Glomerular visceral epithelial cell (primary cell): Measurements from ENCODE around the gene GOLT1A.

Source experiments
- DNase-seq: peaks from one replicate; pipeline ENCODE4 v3.0.0-alpha.2; 2016; ENCODE audit errors: extremely low spot score

GOLT1A gene

GRCh38 chr1:204219971-204220616 is 6.3 kb upstream of the GOLT1A start:
- DNase-seq: no peak

- DNase-seq: no peak
Measured at GRCh38 chr1:204218552-204218951, 4.8 kb upstream of the GOLT1A start.

DNA sequence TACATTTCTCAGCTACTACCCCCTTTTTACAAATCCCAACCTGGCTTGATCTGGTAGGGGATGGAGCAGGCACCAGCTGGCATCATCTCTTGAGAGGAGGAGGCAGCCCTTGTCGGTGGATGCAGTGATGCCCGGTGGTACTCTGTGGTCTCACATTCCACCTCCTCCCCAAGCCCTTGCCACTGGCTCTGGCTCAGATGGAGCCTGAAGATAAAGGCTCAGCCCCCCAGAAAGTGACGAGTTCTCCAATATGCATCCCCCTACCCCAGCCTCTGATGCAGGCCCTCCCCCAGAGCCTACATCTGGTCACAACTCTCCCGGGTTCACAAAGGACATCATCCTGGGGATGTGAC is 3.8 kb upstream of the GOLT1A start:
- DNase-seq: no peak

- no peak for DNase-seq
Measured at GRCh38 chr1:204216880-204217647, 3.3 kb upstream of the GOLT1A start.

- DNase-seq: no peak
Measured at GRCh38 chr1:204216236-204216635, 2.4 kb upstream of the GOLT1A start.

DNA sequence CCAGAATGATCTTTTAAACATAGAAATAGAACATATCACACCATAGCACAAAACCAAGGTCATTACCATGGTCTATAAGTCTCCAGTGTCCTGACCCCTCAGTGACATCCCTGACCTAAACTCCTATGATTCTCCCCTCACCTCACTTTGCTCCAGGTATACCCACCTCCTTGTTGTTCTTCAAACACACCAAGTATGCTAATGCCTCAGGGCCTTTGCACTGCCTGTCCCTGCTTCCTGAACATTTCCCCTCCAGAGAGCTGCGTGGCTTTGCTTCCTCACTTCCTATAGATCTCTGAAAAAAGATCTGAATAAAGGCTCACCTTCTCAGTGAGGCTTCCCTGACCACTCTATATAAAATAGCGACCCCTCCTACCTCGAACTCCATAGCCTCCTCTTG is 1.1 kb downstream of the GOLT1A start:
- no peak for DNase-seq

DNA sequence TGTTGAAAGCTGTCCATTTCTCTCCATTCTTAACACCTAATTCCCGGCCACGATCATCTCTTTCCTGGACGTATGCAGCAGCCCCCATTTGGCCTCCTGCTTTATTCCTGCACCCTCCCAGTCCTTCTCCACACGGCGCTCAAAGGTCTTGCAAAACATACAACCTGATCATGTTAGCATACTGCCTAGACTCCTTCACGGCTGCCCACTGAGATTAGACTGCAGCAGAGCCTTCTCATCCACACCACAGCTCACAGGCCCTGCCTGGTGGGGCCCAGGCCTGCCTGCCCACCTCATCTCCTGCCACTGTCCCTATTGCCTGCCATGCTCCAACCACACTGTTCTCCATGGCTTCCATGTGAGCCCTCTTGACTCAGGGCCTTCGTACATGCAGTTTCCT is 2.7 kb downstream of the GOLT1A start:
- DNase-seq: no peak

DNA sequence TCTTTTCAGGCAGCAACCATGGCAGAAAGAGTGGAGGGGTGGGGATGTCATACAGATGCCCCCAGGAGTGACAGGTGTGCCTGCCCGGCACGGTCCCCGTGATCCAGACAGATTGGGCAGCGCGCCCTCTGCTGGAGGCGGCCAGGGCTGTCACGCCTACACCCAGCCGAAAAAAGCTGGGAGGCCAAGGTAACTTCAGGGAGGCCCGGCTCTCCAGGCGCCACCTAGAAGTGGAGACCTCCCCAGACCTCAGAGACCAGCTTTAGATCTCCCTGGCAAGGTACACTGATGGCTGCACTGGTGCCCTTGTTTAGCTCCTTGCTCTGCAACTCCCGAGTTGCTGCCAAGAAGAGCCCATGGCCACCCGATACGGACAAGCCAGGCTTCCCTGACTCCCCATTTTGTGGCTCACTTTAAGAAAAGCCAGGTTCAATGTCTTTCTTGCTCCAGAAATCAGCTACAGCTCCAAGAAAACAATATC is 6.6 kb downstream of the GOLT1A start:
- DNase-seq: peak; percentile 54

DNA sequence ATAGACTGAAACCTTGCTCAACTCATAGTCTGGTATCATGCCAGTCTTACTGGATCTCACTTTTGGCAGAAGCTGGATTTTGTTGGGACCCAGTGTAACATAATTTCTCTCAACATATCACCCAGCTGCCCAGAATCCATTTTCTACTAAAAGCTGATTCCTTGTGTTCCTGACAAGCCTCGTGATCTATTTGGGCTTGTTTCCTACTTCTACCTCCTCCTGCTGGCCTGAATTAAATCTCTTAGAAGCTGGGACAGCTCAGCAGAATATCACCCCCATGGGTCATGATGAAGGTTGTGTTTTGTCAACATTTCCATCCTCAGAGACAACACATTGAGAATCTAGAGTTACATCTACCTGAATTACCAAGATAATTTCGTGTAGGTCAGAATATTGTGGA is 7.7 kb downstream of the GOLT1A start:
- DNase-seq: no peak

- no peak for DNase-seq
Measured at GRCh38 chr1:204205486-204205885, 8.3 kb downstream of the GOLT1A start.

- no peak for DNase-seq
Measured at GRCh38 chr1:204204944-204205343, 8.8 kb downstream of the GOLT1A start.

DNA sequence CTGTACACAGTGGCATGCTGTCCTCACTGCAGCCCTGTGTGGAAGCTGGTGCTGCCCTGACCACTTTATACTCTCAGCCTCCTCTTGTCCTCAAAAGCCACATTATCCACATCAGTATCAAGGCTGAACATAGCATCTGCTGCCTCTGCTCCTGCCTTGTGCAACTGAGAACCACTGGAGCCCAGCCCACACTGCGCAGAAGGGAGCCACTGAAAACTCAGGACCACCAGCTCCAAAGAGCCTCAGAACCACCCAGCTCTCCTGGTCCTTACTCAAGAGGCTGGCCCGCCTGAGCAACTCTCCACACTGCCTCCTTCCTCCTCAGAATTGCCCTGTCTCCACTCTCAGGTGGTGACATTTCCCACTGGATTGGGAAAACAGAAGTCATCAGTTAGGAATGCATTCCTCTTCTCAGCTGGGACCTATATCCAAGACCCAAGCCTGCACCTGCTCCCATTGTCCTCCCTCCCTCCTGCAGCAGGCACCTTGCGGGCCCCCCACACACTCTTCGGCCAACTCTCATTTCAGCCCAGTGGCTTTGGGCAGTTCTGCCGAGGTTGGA is 10.5 kb downstream of the GOLT1A start:
- DNase-seq: peak; percentile 49

DNA sequence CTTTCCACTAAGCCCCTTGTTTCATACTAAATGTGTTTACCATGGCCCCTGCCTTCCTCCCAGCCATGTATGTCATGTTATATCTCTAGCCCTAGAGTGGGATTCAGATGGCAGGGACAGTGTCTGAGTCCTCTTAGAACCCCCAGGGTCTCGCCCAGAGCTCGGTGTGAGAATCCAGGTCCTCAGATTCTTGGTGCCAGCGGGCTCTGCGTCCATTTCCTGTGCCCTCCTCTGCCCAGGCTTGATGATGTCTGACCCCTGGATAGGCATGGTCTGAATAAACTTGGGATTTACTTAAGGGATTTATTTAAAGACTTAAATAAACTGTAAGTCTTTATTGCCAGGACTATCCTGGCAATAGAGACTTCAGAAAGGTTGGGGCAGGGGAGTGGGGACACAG is 11.3 kb downstream of the GOLT1A start:
- no peak for DNase-seq

DNA sequence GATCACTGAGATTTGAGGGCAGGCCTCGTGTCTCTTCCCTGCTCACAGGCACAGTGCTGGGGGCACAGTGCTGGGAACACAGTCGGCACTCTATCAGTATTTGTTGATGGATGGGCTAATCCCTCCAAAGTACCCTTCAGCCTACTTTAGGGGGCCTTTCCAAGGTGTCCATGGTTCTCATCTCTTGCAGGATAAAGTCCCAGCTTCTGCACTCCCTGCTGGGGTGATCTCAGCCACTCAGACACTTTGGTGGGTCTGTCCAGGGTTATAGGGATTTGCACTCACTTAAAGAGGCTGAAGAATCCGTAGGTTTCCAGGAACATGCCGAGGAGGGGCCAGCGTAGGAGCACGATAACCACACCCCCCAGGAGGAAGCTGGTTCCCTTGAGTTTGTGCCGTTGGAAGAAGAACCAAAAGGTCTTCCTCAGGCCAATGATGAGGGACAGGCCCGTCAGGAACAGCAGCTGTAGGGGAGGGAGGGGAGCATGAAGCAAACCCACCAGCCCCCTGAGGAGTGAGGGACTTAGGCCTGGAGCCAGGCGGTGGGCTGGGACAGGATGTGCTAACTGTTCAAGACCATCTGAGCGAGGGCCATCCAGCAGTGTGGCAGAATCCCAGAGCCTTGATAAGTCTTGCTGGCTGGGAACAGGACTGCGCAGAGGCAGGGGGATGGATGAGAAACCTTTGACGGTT is 12.3 kb downstream of the GOLT1A start:
- no peak for DNase-seq

GRCh38 chr1:204199579-204199978 is 14.2 kb downstream of the GOLT1A start:
- DNase-seq: no peak

DNA sequence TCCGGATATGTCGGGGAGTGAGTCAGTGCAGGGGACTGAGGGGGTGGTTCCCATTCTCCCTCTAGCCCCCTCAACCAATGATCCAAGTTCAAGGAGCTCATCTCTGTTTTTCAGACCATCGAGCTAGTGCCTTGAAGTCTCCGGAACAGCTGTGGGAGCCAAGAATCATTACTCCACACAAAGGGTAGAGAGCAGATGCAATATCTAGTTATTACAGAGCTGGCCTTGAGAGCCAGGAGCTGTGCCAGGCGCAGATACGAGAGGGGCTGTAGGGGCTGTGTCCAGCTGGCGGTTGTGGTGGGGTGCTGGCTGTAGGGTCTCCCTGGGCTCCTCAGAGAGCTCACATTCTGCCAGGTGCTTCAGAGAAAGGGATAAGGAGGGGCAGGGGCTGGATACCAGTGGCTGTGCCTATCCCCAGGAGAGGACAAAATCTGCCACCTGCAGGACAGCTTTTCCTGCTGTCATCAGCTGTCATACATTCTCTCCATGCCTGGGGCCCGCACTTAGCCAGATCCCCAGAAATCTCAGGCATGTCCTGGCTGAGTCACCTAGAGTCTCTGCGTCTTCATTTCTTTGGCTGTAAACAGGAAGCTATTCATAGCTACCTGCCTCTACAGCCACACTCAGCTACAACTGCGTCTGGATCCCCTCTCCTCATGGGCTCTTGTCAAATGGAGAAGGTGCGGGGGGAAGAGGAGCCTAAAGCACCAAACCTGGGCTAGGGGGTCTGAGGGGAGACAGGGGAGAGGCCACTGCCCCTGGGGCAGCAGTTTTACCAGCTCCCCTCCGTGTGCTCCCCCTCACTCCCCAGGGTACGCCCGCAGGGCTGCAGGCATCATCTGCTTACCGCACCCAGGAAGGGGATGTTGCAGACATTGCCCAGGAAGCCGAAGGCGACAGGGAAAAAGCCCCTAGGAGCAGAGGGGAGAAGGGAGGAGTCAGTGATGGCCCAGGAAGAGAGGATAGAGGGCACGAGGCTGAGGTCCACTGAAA is 15.1 kb downstream of the GOLT1A start:
- DNase-seq: peak; percentile 78

GRCh38 chr1:204197068-204197467 is 16.7 kb downstream of the GOLT1A start:
- no peak for DNase-seq

DNA sequence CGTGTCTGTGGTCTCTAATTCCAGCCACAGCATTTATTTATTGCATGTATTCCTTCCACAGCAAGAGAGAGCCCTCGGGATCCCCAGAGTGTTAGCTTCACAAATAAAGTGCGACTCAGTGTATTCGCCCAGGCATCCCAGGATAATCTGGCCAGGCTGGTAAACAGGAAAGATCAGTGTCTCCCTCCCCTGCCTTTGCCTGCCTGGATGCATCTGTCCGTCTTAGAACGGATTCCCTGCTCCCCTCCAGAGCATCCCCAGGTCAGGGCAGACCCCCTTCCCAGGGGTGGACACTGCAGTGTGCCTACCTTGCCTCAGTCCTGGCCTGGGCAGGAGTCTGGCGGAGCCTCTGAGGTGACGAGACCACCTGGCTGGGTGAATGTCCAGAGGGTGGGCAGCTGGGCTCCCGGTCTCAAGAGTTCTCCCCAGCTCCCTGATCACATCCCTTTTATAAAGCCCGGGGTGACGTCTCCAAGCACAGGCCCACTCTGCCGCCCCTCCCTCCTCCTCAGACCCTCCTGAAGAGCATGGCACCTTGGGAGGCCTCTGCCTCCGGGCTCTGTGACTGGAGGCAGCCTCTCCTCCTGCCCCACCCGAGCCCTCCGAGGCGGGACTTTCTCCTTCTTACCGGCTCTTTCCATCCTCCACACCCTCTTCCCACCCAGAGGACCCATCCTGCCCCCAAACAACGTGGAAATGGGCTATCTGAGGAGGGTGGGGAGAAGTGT is 17.6 kb downstream of the GOLT1A start, which contains the start of gene KISS1:
Gene KISS1, minus strand, starts transcription at position 424 of the 728 bp plus-strand sequence. CDS start 3,615 bp downstream, outside the sequence.
- no peak for DNase-seq

DNA sequence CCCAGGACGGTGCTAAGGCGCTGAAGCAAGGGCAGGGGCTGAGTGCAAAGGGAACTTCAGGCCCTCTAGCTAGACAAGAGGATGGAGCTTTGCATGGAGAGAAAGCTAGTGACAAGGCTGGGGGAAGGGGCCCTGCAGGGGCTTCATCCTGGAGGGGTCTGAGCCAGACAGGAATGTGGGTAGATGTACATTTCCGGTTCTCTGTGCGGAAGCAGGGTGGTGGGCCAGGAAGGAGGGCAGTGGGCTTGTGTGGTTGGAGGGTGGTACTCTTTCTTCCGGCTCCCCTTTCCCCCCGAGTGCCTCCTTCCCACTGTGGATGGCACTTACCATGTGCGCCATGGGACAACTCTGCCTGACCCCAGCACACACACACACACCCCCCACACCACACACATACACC is 19.0 kb downstream of the GOLT1A start:
- no peak for DNase-seq

DNA sequence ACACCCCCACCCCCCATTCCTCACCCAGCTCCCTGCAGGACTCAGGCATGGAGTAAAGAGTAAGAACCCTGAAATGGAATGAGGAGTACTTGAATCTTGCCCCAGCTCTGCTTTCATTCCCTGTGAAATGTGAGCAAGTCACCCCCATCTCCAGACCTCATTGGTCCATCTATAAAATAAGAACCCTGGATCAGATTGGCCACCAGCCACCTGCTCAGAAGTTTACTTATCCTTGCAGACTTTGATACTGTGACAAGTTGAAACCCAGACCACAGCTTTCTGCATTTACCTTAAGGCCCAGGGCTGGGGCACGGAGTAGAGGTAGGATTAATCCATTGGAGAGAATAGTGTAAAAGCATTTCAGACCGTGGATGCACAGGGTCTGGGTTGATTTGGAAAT is 19.7 kb downstream of the GOLT1A start:
- DNase-seq: no peak
